ENCODE data around the gene MEGF11.

DNA sequence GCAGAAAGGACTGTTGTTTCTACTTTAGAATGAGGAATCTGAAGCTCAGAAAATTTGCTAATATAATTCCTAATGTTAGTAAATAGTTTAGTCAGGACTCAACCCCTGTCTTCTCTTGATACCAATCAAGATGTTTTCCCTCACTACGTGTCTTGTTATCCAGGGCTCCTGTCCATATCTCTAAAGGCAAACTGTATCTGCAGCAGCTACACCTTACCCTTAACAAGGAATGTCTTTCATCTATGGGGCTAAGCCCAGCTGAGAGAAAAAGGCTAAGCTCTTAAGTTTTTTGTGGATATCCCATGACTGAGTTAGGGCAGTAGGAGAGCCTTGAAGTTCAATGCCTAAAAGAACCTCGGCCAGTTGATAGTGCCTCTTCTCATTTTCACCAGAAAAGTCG, 351.7 kb downstream of the MEGF11 start:
- TF ChIP-seq CTCF (conservative IDR thresholded peaks at IDR 0.05; ENCODE audit: low read length): no peak
- no peak for TF ChIP-seq EZH2phosphoT487 (IDR thresholded peaks at IDR 0.05; ENCODE audit: borderline replicate concordance, low read depth, low read length)
